Lower leg skin (tissue), 4 donors: ENCODE data around the gene TUBGCP6. TPM values are rescaled to one million over a fixed set of nuclear protein-coding genes. Genes with fewer than 3 reads are reported as not detected.

Source experiments
- DNase-seq, 2 donors: peaks; one replicate each; pipeline ENCODE4 v3.0.0-alpha.2; 2019; ENCODE audit warnings: low spot score in 2 of 2
- H3K4me3 ChIP-seq: fragments of 200-600 bp; sonication (generic); 2 replicates; pipeline ENCODE4 v1.5.1; 2017; ENCODE audit warnings: mild to moderate bottlenecking, low read depth; ENCODE audit not compliant: poor library complexity, severe bottlenecking
- POLR2A ChIP-seq, 2 donors: fragments of 450-650 bp; IDR thresholded peaks; one replicate each; pipeline ENCODE4 v1.6.1; 2016 to 2017; ENCODE audit warnings: antibody characterized with exemption in 2 of 2, mild to moderate bottlenecking in 1 of 2, moderate library complexity in 1 of 2
- whole genome bisulfite sequencing, 2 donors: methylation state at CpG; one replicate each; pipeline ENCODE4 v1.1.5; 2018; 5-methylcytosine and 5-hydroxymethylcytosine counted together
- intact Hi-C: fragments of 100-400 bp; cut with DNase I; formaldehyde crosslinking; loops from one replicate; pipeline ENCODE4 v1.15.0; 2023; ENCODE audit warnings: low total_unique reads
- total RNA-seq, 4 donors: library from RNA; depleted of rRNA; stranded (reverse); fragments of >200 nt; gene quantifications; one replicate each; pipeline ENCODE4 v1.1.0, GENCODE V29; 2016
- TF ChIP-seq, protein P1 (sequence below), 3 donors: fragments of 450-650 bp; IDR thresholded peaks; one replicate each; pipeline ENCODE4 v1.5.1; 2016; ENCODE audit warnings: antibody characterized with exemption in 3 of 3, mild to moderate bottlenecking in 3 of 3, moderate library complexity in 2 of 3

The TUBGCP6 gene
- total RNA-seq, 4 donors from 2014 or later: 37.1 to 67.0 (median 52.5) TPM

DNA sequence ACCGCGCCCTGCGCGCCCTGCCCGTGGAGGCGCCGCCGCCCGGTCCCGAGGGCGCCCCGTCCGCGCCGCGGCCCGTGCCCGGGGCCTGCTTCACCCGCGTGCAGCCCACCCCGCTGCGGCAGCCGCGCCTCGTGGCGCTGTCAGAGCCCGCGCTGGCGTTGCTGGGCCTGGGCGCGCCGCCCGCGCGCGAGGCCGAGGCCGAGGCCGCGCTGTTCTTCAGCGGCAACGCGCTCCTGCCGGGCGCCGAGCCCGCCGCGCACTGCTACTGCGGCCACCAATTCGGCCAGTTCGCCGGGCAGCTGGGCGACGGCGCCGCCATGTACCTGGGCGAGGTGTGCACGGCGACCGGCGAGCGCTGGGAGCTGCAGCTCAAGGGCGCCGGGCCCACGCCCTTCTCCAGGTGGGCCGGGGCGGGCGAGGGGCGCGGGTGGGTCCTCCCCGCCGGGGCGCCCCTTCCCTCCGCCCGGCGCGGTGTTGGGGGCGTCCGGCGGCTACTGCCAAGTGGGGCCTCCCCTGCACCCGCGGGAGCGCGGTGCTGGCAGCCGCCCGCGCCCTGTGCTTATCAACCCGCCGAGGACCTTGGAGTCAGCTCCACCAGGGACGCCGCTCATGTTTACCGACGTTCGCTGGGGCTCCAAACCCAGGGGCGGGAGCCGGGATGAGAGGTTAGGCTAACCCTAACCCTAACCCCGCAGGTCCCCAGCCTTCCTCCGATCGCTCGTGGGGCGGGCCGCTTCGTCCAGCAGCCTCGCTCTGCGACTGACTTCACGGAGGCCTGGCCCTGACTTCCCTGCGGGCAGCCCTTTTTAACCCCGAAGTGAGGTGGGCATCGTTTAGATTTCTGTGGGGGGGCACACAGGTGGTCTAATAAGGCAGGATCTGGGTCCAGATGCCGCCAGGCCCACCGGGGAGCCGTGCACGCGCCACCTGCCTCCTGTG is 43.4 kb downstream of the TUBGCP6 start:
- peak overlapping the region; percentile 44 for H3K4me3 ChIP-seq
- 1 to 29% methylated on average over 6 to 61 of the region's 115 CpGs for WGBS, 2 donors
- no peak for DNase-seq
- intact Hi-C loops: loop anchor here (10.0 kb wide), 1 partner anchor 47 kb away; no protein-coding TSS in a partner anchor
- no peak for TF ChIP-seq POLR2A (IDR thresholded peaks at IDR 0.05)
- TF ChIP-seq, protein P1, sequence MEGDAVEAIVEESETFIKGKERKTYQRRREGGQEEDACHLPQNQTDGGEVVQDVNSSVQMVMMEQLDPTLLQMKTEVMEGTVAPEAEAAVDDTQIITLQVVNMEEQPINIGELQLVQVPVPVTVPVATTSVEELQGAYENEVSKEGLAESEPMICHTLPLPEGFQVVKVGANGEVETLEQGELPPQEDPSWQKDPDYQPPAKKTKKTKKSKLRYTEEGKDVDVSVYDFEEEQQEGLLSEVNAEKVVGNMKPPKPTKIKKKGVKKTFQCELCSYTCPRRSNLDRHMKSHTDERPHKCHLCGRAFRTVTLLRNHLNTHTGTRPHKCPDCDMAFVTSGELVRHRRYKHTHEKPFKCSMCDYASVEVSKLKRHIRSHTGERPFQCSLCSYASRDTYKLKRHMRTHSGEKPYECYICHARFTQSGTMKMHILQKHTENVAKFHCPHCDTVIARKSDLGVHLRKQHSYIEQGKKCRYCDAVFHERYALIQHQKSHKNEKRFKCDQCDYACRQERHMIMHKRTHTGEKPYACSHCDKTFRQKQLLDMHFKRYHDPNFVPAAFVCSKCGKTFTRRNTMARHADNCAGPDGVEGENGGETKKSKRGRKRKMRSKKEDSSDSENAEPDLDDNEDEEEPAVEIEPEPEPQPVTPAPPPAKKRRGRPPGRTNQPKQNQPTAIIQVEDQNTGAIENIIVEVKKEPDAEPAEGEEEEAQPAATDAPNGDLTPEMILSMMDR (IDR thresholded peaks at IDR 0.05): no peak

DNA sequence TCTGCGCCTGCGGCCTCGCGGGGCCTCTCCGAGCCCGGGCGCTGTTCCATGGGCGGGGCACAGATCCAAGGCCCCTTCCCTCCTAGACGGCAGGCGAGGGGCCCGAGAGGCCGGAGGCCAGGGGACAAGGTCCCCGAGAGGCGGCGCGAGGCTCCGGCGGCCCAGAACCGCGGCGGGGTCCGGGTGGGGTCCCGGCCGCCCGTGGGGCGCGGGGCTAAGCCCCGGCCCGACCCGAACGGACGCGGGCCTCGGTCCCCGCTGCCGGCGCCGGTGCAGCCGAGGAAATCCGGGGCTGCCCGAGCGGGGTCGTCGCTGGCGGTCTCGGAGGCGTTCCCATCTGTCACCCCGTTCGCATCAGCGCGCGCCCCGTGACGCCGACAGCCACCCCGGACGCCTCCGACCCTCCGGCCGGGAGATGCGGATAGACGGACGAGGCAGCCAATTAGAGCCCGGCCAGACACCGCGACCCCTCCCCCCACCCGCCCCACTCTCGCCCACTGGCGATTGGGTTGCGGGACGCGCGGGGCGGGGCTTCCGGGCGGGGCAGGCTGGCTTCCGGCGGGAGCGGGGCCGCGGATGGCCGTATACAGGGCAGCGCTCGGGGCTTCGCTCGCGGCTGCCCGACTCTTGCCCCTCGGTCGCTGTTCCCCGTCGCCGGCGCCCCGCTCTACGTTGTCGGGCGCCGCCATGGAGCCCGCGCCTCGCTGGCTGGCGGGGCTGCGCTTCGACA is 44.2 kb downstream of the TUBGCP6 start, which contains the start of gene SELENOO:
Gene SELENOO, plus strand, starts transcription at position 551 of the 730 bp plus-strand sequence. Its CDS starts 26 bp downstream, at position 577.
- WGBS, 2 donors: 0% methylated on average over 8 to 36 of the region's 105 CpGs
- intact Hi-C loops: loop anchor here (10.0 kb wide), 1 partner anchor 46 kb away; no protein-coding TSS in a partner anchor
- TF ChIP-seq, protein P1 (IDR thresholded peaks at IDR 0.05): no peak
- TF ChIP-seq POLR2A (IDR thresholded peaks at IDR 0.05): peak in 1 of 2 donors; percentile 47
- DNase-seq: peak; percentile 82 to 98
- peak within 1 kb of the TSS; percentile 44 for H3K4me3 ChIP-seq

GRCh38 chr22:50199829-50200460 is 44.9 kb downstream of the TUBGCP6 start:
- no peak for TF ChIP-seq POLR2A (IDR thresholded peaks at IDR 0.05)
- TF ChIP-seq, protein P1 (IDR thresholded peaks at IDR 0.05): no peak
- WGBS, 2 donors: 14 to 17% methylated on average over 21 to 26 of the region's 34 CpGs
- no peak for DNase-seq
- intact Hi-C loops: loop anchor here (10.0 kb wide), 1 partner anchor 45 kb away; no protein-coding TSS in a partner anchor
- peak overlapping the region; percentile 44 for H3K4me3 ChIP-seq

DNA sequence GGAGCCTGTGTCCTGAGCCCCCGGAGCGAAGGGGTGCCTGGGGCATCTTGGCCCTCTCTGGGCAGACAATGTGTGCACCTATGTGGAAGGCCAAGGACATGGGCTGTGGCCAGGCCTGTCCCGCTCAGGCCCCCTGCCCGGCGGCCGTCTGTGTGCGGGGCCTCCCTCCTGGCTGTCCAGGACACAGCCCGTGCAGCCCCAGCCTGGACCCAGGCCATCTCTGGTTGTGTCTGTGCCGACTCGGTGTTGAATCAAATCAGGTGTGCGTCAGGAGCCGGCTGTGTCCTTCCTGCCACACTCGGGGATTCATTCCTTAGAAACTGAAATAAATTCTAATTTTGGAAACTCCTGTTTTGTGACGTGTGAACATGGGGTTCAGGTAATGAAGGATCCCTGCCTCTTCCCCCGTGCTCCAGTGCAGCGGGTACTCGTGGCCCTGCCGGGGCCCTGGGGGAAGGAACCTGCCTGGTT is 45.5 kb downstream of the TUBGCP6 start:
- no peak overlapping the region for H3K4me3 ChIP-seq
- no peak for DNase-seq
- intact Hi-C loops: no loop called here
- TF ChIP-seq POLR2A (IDR thresholded peaks at IDR 0.05): no peak
- TF ChIP-seq, protein P1 (IDR thresholded peaks at IDR 0.05): no peak
- 80 to 85% methylated on average over 16 to 18 of the region's 18 CpGs for WGBS, 2 donors

DNA sequence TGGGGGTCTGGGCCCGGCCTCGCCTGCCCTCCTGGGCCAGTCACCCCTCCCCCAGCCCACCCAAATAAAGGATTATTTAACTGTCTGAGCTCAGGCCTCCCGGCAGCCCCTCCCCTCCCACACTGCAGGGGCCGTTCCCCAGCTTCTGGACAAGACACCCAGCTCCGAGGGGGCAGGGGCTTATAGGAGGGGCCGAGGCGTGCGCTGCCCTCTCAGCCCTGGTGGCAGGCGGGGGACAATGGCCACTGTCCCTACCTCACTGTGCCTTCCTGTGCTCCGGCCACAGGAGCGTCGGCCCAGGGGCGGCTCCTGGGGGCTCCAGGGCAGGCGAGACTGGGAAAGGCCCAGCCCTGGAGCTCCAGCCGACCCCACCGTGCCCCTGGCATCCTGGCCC is 46.2 kb downstream of the TUBGCP6 start:
- intact Hi-C loops: no loop called here
- WGBS, 2 donors: 85 to 89% methylated on average over 8 to 16 of the region's 16 CpGs
- DNase-seq: no peak
- no peak for TF ChIP-seq POLR2A (IDR thresholded peaks at IDR 0.05)
- TF ChIP-seq, protein P1 (IDR thresholded peaks at IDR 0.05): no peak
- no peak overlapping the region for H3K4me3 ChIP-seq
